SK-N-SH treated with all-trans-retinoic acid at 6 μM for 48 hours (cell line): ENCODE measurements around the gene PTPRG.

Source experiments
- ATAC-seq: fragments of 200-7000 bp; cut with Tn5 transposase; 3 replicates; pipeline ENCODE4 v1.9.1; 2020; ENCODE audit warnings: mild to moderate bottlenecking, moderate library complexity
- ARNTL ChIP-seq: fragments of 450-650 bp; formaldehyde crosslinking; IDR thresholded peaks from 2 replicates; pipeline ENCODE4 v1.5.0; 2020; ENCODE audit warnings: low read depth, mild to moderate bottlenecking, moderate library complexity, borderline replicate concordance
- BACH2 ChIP-seq: fragments of 250-450 bp; sonication (Bioruptor Pico); IDR thresholded peaks from 2 replicates; pipeline ENCODE4 v1.9.0; 2021; ENCODE audit warnings: mild to moderate bottlenecking, borderline replicate concordance
- CSDC2 ChIP-seq: fragments of 250-450 bp; sonication (Bioruptor Pico); IDR thresholded peaks from 2 replicates; pipeline ENCODE4 v1.5.0; 2020; ENCODE audit warnings: mild to moderate bottlenecking, moderate library complexity
- GLIS3 ChIP-seq: fragments of 250-450 bp; sonication (Bioruptor Pico); IDR thresholded peaks from 2 replicates; pipeline ENCODE4 v1.5.0; 2020; ENCODE audit warnings: mild to moderate bottlenecking, moderate library complexity
- OSR1 ChIP-seq: fragments of 250-450 bp; sonication (Bioruptor Pico); IDR thresholded peaks from 2 replicates; pipeline ENCODE4 v1.8.0; 2022; ENCODE audit warnings: moderate library complexity, mild to moderate bottlenecking, inconsistent platforms
- PATZ1 ChIP-seq: fragments of 250-450 bp; sonication (Bioruptor Pico); IDR thresholded peaks from 2 replicates; pipeline ENCODE4 v1.8.0; 2020; ENCODE audit warnings: mild to moderate bottlenecking, moderate library complexity, borderline replicate concordance
- POU6F1 ChIP-seq: fragments of 250-450 bp; sonication (Bioruptor Pico); IDR thresholded peaks from 2 replicates; pipeline ENCODE4 v1.8.0; 2021; ENCODE audit warnings: low read depth, mild to moderate bottlenecking, moderate library complexity, borderline replicate concordance
- PPARA ChIP-seq: fragments of 250-450 bp; sonication (Bioruptor Pico); IDR thresholded peaks from 2 replicates; pipeline ENCODE4 v1.5.0; 2020; ENCODE audit warnings: mild to moderate bottlenecking, borderline replicate concordance
- RARB ChIP-seq: fragments of 250-450 bp; sonication (Bioruptor Pico); IDR thresholded peaks from 2 replicates; pipeline ENCODE4 v1.8.0; 2021; ENCODE audit warnings: mild to moderate bottlenecking, moderate library complexity
- SNAI2 ChIP-seq: fragments of 250-450 bp; sonication (Bioruptor Pico); IDR thresholded peaks from 2 replicates; pipeline ENCODE4 v1.5.0; 2020; ENCODE audit warnings: mild to moderate bottlenecking, moderate library complexity
- TCF4 ChIP-seq: fragments of 250-450 bp; sonication (Bioruptor Pico); IDR thresholded peaks from 2 replicates; pipeline ENCODE4 v1.8.0; 2021; ENCODE audit warnings: mild to moderate bottlenecking, moderate library complexity, borderline replicate concordance
- TOX ChIP-seq: fragments of 250-450 bp; sonication (Bioruptor Pico); IDR thresholded peaks from 2 replicates; pipeline ENCODE4 v1.8.0; 2021; ENCODE audit warnings: mild to moderate bottlenecking, moderate library complexity, borderline replicate concordance
- ZFP3 ChIP-seq: fragments of 250-450 bp; sonication (Bioruptor Pico); IDR thresholded peaks from 2 replicates; pipeline ENCODE4 v1.5.0; 2020; ENCODE audit warnings: mild to moderate bottlenecking, moderate library complexity
- ZFP30 ChIP-seq: fragments of 450-650 bp; formaldehyde crosslinking; IDR thresholded peaks from 2 replicates; pipeline ENCODE4 v1.5.0; 2022; ENCODE audit warnings: mild to moderate bottlenecking, moderate library complexity
- ZNF565 ChIP-seq: fragments of 450-650 bp; formaldehyde crosslinking; conservative IDR thresholded peaks from 2 replicates; pipeline ENCODE4 v1.5.0; 2020; ENCODE audit warnings: low read depth, mild to moderate bottlenecking, moderate library complexity
- ZNF70 ChIP-seq: fragments of 450-650 bp; formaldehyde crosslinking; IDR thresholded peaks from 2 replicates; pipeline ENCODE4 v1.5.0; 2020; ENCODE audit warnings: mild to moderate bottlenecking, moderate library complexity
- ZNF8 ChIP-seq: fragments of 450-650 bp; formaldehyde crosslinking; IDR thresholded peaks from 2 replicates; pipeline ENCODE4 v1.5.0; 2020; ENCODE audit warnings: mild to moderate bottlenecking, moderate library complexity
- TF ChIP-seq, protein P1 (sequence below): fragments of 250-450 bp; sonication (Bioruptor Pico); IDR thresholded peaks from 2 replicates; pipeline ENCODE4 v1.5.1; 2021; ENCODE audit warnings: mild to moderate bottlenecking, moderate library complexity
- TF ChIP-seq, protein P2 (sequence below): fragments of 250-450 bp; sonication (Bioruptor Pico); IDR thresholded peaks from 2 replicates; pipeline ENCODE4 v1.5.0; 2020; ENCODE audit warnings: mild to moderate bottlenecking, moderate library complexity

Gene PTPRG

DNA sequence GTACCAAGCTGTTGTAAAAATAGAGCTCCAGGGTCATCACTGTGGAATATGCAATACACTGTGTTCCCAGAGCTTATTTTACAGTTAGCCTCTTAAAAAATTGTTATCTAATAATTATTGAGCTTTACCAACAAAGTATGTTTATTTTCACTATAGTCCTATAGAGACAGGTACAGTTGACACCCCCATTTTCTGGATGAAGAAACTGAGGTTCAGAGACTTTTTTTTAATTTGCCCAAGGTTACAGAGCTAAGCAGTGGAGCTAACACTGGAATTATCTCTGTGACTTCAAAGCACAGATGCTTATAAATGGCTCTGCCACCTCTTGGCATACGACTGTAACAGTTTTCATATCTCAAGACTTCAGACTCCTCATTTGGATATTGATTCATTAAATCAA lies 685.6 kb downstream of the PTPRG start:
- no peak for ATAC-seq
- TF ChIP-seq POU6F1 (CRISPR knock-in tag) (no peak), PATZ1 (no peak), GLIS3 (CRISPR knock-in tag) (no peak), OSR1 (CRISPR knock-in tag) (no peak), ARNTL (CRISPR knock-in tag) (no peak)

- no peak for ATAC-seq
- no peak for TF ChIP-seq CSDC2 (CRISPR knock-in tag)
- no peak for TF ChIP-seq POU6F1 (CRISPR knock-in tag)
- no peak for TF ChIP-seq ZNF70 (CRISPR knock-in tag)
- TF ChIP-seq BACH2 (CRISPR knock-in tag) = no peak
- TF ChIP-seq OSR1 (CRISPR knock-in tag) = no peak
- TF ChIP-seq SNAI2 (CRISPR knock-in tag) = no peak
- no peak for TF ChIP-seq RARB (CRISPR knock-in tag)
- TF ChIP-seq, all 23 proteins: peak for 0
These were observed 687.5 kb downstream of the PTPRG start for GRCh38 chr3:62248734-62249483.

DNA sequence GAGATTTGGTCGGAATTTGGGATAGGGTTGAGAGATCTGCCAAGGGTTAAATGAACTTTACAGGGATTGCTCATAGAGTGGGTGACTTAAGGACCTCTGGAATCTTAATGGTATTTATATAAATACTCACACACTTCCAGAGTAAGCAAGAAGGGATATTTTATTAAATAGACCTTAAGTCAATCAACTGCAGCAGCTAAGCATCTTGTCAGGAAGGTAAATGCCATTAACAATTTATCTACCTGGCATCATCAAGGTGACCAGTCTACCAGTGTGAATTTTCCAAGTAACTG lies 688.1 kb downstream of the PTPRG start:
- TF ChIP-seq GLIS3 (CRISPR knock-in tag) = no peak
- TF ChIP-seq ZNF70 (CRISPR knock-in tag) = no peak
- TF ChIP-seq POU6F1 (CRISPR knock-in tag) = no peak
- TF ChIP-seq ZNF8 (CRISPR knock-in tag) = no peak
- TF ChIP-seq RARB (CRISPR knock-in tag) = no peak
- no peak for ATAC-seq

GRCh38 chr3:62249855-62250543 lies 688.6 kb downstream of the PTPRG start:
- ATAC-seq = no peak
- TF ChIP-seq ZNF565 (no peak), TCF4 (no peak), ZNF70 (CRISPR knock-in tag) (no peak), PATZ1 (no peak), ZFP3 (CRISPR knock-in tag) (no peak), CSDC2 (CRISPR knock-in tag) (no peak), SNAI2 (CRISPR knock-in tag) (no peak), ARNTL (CRISPR knock-in tag) (no peak), GLIS3 (CRISPR knock-in tag) (no peak), TOX (no peak), ZFP30 (CRISPR knock-in tag) (no peak), PPARA (CRISPR knock-in tag) (no peak), ZNF8 (CRISPR knock-in tag) (no peak)
- TF ChIP-seq, protein P1, sequence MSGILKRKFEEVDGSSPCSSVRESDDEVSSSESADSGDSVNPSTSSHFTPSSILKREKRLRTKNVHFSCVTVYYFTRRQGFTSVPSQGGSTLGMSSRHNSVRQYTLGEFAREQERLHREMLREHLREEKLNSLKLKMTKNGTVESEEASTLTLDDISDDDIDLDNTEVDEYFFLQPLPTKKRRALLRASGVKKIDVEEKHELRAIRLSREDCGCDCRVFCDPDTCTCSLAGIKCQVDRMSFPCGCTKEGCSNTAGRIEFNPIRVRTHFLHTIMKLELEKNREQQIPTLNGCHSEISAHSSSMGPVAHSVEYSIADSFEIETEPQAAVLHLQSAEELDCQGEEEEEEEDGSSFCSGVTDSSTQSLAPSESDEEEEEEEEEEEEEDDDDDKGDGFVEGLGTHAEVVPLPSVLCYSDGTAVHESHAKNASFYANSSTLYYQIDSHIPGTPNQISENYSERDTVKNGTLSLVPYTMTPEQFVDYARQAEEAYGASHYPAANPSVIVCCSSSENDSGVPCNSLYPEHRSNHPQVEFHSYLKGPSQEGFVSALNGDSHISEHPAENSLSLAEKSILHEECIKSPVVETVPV (CRISPR knock-in tag) = no peak
- TF ChIP-seq, protein P2, sequence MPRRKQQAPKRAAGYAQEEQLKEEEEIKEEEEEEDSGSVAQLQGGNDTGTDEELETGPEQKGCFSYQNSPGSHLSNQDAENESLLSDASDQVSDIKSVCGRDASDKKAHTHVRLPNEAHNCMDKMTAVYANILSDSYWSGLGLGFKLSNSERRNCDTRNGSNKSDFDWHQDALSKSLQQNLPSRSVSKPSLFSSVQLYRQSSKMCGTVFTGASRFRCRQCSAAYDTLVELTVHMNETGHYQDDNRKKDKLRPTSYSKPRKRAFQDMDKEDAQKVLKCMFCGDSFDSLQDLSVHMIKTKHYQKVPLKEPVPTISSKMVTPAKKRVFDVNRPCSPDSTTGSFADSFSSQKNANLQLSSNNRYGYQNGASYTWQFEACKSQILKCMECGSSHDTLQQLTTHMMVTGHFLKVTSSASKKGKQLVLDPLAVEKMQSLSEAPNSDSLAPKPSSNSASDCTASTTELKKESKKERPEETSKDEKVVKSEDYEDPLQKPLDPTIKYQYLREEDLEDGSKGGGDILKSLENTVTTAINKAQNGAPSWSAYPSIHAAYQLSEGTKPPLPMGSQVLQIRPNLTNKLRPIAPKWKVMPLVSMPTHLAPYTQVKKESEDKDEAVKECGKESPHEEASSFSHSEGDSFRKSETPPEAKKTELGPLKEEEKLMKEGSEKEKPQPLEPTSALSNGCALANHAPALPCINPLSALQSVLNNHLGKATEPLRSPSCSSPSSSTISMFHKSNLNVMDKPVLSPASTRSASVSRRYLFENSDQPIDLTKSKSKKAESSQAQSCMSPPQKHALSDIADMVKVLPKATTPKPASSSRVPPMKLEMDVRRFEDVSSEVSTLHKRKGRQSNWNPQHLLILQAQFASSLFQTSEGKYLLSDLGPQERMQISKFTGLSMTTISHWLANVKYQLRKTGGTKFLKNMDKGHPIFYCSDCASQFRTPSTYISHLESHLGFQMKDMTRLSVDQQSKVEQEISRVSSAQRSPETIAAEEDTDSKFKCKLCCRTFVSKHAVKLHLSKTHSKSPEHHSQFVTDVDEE (CRISPR knock-in tag) = no peak
